ENCODE data around the gene HSD17B3. TPM values are rescaled to one million over a fixed set of nuclear protein-coding genes. Genes with fewer than 3 reads are reported as not detected.
A peak's percentile ranks its signal among the peaks of the same experiment; 100 is the strongest.

The HSD17B3 gene
- total RNA-seq, 1 donor from 2014 or later, result not detected

- DNase-seq (ENCODE audit: low spot score), result no peak
- Mint-ChIP-seq H3K36me3 (ENCODE audit: low read depth) (no peaks in the 10 kb centered on the region), H3K4me1 (ENCODE audit: low read depth) (peaks cover 16% of the 10 kb centered on the region), H3K9me3 (ENCODE audit: low read depth) (no peaks in the 10 kb centered on the region), H3K4me3 (ENCODE audit: unreplicated experiment) (peak overlapping the region; percentile 67), H3K27me3 (ENCODE audit: low read depth) (peaks cover 20% of the 10 kb centered on the region), H3K27ac (ENCODE audit: unreplicated experiment) (peak overlapping the region; percentile 13)
- TF ChIP-seq, protein P1, sequence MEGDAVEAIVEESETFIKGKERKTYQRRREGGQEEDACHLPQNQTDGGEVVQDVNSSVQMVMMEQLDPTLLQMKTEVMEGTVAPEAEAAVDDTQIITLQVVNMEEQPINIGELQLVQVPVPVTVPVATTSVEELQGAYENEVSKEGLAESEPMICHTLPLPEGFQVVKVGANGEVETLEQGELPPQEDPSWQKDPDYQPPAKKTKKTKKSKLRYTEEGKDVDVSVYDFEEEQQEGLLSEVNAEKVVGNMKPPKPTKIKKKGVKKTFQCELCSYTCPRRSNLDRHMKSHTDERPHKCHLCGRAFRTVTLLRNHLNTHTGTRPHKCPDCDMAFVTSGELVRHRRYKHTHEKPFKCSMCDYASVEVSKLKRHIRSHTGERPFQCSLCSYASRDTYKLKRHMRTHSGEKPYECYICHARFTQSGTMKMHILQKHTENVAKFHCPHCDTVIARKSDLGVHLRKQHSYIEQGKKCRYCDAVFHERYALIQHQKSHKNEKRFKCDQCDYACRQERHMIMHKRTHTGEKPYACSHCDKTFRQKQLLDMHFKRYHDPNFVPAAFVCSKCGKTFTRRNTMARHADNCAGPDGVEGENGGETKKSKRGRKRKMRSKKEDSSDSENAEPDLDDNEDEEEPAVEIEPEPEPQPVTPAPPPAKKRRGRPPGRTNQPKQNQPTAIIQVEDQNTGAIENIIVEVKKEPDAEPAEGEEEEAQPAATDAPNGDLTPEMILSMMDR (IDR thresholded peaks at IDR 0.05), result peak; percentile 100
Observed at GRCh38 chr9:96217754-96218693, 84.0 kb downstream of the HSD17B3 start.

GRCh38 chr9:96217294-96217707 is 84.7 kb downstream of the HSD17B3 start:
- Mint-ChIP-seq H3K4me1 (ENCODE audit: low read depth) (peaks cover 16% of the 10 kb centered on the region), H3K4me3 (ENCODE audit: unreplicated experiment) (peak overlapping the region; percentile 67), H3K27ac (ENCODE audit: unreplicated experiment) (no peak overlapping the region), H3K36me3 (ENCODE audit: low read depth) (no peaks in the 10 kb centered on the region), H3K27me3 (ENCODE audit: low read depth) (peaks cover 20% of the 10 kb centered on the region), H3K9me3 (ENCODE audit: low read depth) (no peaks in the 10 kb centered on the region)
- no peak for DNase-seq (ENCODE audit: low spot score)
- TF ChIP-seq, protein P1 (IDR thresholded peaks at IDR 0.05), result no peak

DNA sequence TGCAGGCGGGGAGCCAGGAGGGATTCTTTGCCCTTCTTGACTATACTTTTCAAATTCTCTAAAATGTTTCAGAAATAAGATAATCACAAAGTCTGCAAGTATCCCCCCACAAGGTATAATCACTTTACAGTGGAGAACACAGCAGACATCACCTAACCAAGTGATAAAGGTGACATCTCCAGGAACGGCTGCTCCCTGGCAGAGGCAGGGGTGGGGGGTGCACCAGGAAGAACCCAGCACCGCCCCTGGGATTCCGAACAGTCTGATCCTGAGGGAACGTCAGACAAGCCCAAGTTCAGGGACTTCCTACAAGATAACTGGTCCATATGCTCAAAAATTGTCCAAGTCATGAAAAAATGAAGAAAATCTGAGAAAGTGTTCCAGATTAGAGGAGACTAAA is 85.4 kb downstream of the HSD17B3 start:
- Mint-ChIP-seq H3K27me3 (ENCODE audit: low read depth) (peaks cover 18% of the 10 kb centered on the region), H3K27ac (ENCODE audit: unreplicated experiment) (no peak overlapping the region), H3K36me3 (ENCODE audit: low read depth) (no peaks in the 10 kb centered on the region), H3K9me3 (ENCODE audit: low read depth) (no peaks in the 10 kb centered on the region), H3K4me1 (ENCODE audit: low read depth) (peaks cover 16% of the 10 kb centered on the region), H3K4me3 (ENCODE audit: unreplicated experiment) (no peak overlapping the region)
- no peak for DNase-seq (ENCODE audit: low spot score)
- TF ChIP-seq, protein P1 (IDR thresholded peaks at IDR 0.05), result no peak

DNA sequence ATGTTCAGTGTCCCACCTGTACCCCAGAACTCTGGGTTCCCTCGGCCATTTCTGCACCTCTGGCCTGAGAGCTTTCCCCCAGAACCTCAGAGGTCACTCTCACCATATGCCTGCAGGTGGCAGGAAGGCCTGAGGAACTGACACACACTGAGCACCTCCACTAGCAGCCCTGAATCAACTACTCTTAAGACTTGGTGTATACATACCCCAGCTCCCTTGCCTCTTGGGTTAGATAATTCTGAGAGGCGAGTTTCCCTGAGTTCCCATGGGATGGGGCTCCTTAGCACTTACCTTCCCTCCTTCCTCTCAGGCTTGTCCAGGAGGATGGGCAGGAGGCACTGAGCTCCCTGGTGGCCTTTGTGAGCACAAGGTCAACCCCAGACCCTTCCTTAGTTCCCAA is 86.1 kb downstream of the HSD17B3 start:
- TF ChIP-seq, protein P1 (IDR thresholded peaks at IDR 0.05), result no peak
- Mint-ChIP-seq H3K9me3 (ENCODE audit: low read depth) (no peaks in the 10 kb centered on the region), H3K4me3 (ENCODE audit: unreplicated experiment) (no peak overlapping the region), H3K36me3 (ENCODE audit: low read depth) (no peaks in the 10 kb centered on the region), H3K4me1 (ENCODE audit: low read depth) (peaks cover 16% of the 10 kb centered on the region), H3K27ac (ENCODE audit: unreplicated experiment) (no peak overlapping the region), H3K27me3 (ENCODE audit: low read depth) (peaks cover 22% of the 10 kb centered on the region)
- no peak for DNase-seq (ENCODE audit: low spot score)

- no peaks in the 10 kb centered on the region for H3K36me3 Mint-ChIP-seq (ENCODE audit: low read depth)
- TF ChIP-seq, protein P1 (IDR thresholded peaks at IDR 0.05), result no peak
- no peak overlapping the region for H3K27ac Mint-ChIP-seq (ENCODE audit: unreplicated experiment)
- no peak for DNase-seq (ENCODE audit: low spot score)
- H3K4me3 Mint-ChIP-seq (ENCODE audit: unreplicated experiment), result no peak overlapping the region
- H3K9me3 Mint-ChIP-seq (ENCODE audit: low read depth), result no peaks in the 10 kb centered on the region
- H3K4me1 Mint-ChIP-seq (ENCODE audit: low read depth), result peaks cover 18% of the 10 kb centered on the region
- peaks cover 22% of the 10 kb centered on the region for H3K27me3 Mint-ChIP-seq (ENCODE audit: low read depth)
Observed at GRCh38 chr9:96214635-96215034, 87.3 kb downstream of the HSD17B3 start.

Measured in chondrocyte (in vitro differentiated cells).